Hypothalamus (tissue), 51 donors: Measurements from ENCODE around the gene SYT7.
A peak's percentile ranks its signal among the peaks of the same experiment; 100 is the strongest.

Source experiments
- DNase-seq, 51 donors: peaks; one replicate each; lab custom pipeline; 2025; lab: John Stamatoyannopoulos, UW

Gene SYT7

DNA sequence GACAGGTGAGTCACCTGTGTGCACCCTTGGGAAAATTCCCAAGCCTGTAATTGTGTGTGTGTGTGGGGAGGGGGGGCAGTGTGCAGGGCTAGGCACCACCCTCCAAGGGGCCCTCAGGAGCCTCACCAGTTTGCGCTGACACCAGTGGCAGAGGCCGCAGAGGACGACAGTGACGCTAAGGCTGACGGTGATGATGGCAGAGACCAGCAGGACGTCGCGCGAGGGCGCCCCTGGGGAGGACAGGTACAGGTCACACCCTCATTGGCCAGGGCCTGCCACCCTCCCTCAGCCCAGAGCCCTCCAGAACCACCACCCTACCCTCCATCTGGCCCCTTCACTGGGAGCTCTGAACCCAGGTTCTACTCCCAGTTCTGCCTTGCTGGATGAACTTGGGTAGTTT, 24.9 kb downstream of the SYT7 start:
- DNase-seq: no peak

DNA sequence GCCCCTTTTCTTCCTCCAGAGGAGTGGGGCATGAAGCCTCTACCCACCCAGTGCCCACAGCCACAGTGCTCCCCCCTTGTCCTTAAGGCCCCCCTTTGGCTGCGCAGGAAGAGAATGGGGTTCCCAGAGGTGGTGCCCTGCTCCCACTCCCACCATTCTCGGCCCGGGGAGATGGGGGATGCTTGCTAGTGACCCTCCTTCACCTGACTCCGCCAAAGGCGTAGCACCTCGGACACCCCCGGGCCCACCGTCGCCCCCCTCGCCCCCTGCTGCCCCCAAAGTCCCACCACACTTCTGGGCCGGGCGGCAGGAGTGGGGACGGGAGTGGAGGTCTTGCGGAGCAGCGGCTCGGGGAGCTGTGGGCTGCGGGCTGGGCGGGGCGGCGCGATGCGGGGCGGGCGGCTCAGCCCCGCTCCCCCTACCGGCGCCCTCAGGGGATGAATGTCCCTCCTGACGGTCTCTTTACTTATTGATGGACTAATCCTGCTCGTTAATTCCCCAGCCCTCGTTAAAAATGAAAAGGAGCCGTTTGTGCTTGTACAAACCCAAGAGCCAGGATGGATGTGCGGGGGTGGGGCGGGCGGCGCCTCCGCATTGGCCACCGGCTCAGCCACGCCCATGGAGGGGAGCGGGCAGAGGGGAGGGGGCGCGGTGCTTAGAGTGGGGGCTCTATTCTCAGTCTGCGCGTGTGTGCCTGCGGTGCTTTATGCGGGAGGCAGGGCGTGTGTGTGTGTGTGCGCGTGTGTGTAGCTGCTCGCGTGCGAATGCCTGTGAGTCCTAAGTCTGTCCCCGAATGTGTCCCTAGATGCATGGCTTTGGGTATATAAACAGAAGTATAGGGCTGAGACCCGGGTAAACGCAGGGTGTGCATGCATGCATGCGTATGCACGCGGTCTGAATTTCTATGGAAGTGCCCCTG, 25.6 kb downstream of the SYT7 start:
- peak in 2 of 51 donors; percentile 13 to 17 for DNase-seq

DNA sequence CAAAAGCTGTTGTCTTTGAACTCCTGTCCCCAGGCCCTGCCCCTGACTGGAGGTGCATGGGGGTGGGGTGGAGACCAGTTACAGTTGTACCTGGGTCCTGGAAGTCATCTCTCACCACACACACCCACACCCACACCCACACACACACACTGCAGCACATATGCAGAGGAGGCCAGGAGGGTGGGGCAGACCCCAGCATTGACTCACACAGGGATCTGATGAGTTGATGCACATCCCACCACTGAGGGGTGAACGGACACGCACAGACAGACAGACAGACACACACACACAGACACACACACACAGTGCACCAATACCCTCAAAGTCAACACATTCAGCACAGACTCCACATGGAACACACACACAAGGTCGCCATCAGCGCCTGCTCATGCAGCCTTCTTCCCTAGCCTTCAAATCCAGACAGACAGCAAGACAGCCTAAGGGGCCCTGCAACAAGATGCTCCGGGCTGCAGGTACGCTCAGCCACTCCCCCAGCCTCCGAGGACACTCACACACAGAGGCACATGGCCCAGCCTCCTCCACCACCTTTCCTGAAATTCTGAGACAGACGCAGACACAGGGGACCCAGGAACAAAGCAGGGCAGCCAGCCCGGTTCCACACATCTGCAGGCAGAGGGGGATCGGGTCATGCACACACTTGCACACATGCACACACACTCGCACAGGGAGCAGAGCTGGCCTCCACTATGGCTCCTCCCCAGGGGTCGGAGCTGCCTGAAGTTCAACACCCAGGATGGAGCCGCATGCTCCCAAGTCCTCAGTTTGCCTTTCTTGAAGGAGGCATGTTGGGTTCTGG, 26.5 kb downstream of the SYT7 start:
- no peak for DNase-seq

DNA sequence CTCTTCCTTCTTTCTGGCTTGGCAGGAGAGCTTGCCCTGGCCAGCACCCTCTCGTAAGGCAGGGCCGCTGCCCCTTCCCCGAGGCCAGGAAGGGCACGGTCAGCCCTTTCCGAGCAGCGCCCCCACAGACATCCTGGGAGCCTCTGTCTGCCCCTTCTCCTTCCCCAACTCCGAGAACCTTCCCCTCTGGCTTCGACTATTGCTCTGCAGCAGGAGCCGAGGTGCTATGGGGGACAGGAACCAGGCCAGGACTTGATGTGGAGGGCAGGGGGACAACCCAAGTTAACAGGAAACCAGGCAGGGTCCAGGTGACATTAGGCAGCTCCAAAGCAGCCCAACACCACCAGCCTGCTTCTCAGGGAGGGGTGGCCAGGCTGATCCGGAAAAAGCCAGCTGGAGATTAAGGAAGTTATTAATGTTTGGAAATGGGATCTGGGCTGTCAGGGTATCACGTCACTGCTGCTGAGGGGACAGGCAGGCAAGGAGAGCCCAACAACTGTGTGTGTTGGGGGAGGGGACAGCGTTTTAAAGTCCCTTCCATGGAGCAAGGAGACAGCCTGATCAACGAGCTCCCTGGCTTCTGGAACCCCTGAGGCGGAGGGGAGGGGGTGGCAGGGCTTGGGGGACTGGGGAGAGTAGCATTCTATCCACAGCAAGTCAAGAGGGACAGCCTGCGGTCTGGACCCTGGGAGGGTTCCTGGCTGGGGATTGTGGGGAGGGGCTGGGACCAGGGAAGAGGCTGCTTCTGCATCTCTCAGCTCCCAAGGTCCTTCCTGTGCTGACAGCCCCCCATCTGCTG, 27.3 kb downstream of the SYT7 start:
- DNase-seq: no peak

DNA sequence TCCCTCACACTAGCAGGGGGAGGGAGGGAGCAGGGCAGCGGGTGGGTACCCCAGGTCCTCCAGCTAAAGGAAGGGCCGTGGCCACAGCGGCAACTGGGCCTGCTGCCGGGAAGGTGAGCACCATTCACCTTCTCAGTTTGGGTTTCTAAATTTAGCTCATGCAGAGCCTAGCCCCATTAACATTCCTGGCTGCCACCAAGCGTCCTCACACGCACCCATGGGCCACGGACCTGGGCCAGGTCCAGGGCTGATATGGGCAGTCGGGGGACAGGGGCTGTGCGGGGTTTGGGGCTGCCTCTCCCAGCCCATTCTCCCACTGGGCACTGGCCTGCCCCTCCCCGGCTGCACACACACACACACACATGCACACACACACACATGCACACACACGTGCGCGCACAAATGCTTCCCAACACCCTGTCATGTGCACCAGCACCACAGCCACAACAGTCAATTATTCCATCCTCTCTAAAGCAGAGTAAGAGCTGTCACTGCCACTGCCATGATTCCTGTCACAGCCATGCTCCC, 28.7 kb downstream of the SYT7 start:
- no peak for DNase-seq

DNA sequence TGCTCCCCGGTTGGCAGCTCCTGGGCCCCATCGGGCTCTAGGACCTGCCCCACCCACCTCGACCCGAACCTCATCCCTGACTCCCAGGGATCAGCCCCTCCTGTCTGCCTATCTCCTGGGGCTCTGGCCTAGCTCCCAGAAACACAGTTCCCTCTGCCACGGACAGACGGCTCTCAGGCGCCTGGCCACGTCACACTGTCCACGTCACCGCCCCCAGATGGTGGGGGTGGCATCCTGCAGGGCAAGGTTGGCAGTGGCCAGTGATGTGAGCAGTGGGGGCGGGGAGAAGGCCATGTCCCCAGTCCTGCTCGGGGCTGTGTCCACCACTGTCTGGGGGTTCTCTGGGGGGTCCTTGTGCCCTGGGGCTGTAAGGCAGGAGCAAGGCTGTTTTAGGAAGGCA, 29.2 kb downstream of the SYT7 start:
- peak in 15 of 51 donors; percentile 9 to 55 (median 21) for DNase-seq

DNA sequence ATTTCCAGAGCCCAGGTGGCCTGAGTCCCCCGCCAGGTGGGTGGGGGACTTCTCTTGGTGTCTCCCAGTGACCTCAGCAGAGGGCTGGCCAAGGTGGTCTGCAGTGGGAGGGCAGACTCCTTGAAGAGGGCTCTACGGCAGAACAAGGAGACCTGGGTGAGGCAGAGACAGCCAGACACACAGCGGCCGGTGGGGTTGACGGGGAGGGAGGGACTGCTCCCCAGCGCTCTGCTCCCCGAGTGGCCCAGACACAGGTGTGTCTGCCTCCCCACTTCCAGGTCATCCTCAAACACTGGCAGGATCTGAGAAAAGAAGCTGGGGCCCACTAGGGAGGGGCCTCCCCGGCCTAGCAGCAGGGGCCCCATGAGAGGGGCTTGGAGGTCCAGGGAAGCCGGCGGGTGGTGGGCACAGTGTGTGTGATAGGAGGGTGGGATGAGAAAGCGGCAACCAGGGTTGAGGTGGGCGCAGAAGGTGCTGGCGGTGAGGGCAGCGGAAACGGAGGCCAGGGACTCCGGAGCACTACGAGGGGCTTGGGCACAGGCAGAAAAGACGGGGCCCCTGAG, 30.1 kb downstream of the SYT7 start:
- no peak for DNase-seq

DNA sequence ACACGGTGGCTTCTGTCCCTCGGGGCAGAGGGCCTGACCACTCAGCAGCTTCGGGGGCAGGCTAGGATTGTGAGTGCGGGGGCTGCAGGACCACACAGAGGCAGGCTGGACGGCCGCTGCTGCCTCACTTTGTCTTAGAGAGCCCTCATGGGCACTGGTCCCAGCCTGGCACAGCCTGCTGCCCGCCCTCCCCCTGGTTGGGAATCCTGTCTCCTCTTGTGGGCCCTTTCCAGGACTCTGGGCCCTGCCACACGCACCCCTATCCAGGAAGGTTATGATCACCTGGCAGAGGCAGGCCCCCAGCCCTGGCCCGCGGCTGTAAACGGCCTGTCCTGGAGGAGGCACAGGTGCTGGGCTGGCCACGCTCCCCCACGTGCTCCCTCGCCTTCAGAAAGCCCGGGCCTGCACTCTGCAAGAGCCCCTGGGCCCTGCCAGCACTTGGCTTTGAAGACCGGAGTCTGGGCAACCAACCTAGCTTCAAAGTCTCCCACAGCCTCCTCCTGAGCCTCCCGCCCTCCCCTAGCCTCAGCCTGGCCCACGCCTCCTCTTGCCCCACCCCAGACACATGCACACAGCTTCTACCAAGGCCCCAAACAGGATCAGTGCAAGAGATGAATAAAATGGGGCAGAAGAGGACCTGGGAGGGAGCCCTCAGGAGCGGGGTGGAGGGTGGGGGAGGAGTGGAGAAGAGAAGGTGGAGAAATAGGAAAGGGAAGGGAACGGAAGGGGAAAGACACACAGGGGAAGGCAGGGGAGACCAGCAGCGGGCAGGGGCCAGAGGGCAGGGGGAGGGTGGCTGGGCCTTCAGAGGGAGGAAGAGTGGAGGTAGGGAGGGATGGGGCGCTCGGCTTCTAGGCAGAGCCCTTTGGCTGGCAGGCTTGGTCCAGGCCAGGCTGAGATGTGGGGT, 31.0 kb downstream of the SYT7 start:
- DNase-seq: peak in 26 of 51 donors; percentile 9 to 68 (median 48)

DNA sequence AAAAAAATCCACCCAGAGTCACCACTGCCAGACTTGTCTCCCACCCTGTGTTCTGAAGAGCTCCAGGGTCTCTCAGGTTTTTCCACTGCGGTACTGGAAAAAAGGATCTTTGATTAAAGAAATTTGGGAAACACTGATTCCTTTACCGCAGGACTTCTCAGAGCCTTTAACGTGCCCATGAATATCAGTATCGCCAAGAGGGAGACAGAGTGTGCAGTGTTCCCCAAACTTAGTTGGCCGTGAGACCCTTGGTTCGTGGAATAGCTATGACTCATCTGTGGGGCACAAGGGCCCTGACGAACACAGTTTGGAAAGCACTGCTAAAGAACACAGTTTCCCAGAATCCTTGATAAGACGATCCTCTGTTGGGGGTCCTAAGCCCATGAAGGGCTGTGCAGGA, 31.7 kb downstream of the SYT7 start:
- peak in 6 of 51 donors; percentile 10 to 65 (median 17) for DNase-seq

DNA sequence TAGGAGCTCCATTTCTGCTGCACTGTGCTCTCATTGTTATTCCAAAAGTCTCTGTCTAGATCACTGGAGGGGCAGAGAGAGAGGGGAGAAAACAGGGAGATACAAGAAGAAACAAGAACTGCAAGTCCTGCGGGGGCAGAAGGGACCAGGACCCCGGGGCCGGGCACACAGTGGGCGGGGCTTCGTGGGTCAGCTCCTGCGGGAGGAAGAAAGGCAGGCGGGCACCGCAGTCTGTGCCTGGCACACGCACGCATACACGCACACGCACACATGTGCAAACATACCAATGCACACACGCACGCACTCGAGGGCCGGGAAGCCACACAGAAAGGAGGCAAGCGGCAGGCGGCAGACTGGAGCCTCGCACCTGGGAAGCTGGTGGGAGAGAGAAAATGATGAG, 33.6 kb downstream of the SYT7 start:
- DNase-seq: no peak

DNA sequence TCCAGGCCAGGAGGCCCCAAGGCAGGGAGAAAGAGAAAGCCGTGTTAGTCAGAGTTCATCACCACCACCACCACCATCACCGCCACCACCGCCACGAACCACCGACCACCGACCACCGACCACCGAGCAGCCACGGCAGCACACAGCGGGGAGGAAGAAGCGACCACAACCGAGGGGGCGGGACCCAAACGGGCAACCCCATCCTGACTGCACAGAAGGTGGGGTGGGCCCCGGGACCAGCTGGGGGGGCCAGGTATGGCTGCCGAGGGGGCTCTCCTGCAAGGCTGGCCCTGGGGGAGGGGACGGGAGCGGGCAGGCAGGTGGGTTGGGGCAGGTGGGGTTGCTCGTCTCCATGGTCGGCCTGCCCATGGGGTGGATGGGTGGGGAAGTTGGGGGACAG, 34.2 kb downstream of the SYT7 start:
- no peak for DNase-seq

DNA sequence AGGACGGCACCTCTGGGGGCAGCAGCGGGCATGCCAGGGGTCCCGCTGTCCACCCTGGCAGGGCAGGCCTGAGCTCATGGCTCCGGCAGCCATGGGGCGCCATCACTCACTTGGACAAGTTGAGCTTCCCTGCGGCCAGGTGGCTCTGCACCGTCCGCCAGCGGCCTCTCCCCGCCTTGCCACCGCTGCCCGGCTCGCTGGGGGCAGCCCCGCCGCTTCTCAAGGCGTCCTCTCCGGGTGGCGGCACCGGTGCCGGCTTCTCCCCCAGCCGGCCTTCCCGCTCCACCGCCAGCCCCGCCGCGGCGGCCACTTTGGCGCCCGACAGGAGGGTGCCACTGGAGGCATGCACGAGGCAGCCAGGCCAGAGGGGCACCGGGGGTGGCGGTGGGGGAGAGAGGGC, 35.0 kb downstream of the SYT7 start:
- DNase-seq: no peak

DNA sequence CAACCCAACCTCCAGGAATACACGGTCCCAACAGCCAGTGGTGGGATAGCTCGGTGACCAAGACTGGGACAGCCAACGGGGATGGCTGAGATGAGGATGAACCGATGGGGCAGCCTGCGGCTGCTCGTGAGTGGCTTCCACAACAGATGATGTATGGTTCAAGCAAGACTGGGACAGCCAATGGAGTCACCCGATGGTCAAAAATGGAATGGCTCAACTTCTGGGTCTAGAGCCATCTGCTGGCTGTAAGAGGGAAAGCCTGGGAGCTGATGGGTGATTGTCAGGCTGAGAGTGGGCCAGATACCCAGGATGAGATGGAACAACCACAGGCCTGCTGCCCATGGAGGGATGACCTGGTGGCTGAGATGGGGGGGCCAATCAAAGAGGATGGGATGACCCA, 35.5 kb downstream of the SYT7 start:
- DNase-seq: no peak

DNA sequence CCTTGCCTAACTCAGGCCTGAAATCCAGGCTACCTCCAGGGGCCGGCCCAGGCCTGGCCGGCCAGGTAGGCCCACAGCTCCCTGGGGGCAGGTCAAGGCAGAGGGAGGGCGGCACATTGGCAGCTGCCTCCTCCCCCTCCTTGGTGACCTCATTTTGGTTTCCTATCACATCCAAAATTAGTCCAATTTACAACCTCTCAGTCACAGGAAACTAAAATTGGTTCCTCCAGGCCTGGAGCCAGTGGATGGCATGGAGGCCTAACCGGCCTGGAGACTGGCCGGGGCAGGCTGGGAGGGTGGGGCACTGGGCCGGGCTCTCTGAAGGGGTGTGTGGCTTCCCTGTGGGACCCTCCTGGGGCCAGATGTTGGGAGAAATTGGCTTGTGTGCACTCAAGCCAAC, 36.4 kb downstream of the SYT7 start:
- DNase-seq: no peak

DNA sequence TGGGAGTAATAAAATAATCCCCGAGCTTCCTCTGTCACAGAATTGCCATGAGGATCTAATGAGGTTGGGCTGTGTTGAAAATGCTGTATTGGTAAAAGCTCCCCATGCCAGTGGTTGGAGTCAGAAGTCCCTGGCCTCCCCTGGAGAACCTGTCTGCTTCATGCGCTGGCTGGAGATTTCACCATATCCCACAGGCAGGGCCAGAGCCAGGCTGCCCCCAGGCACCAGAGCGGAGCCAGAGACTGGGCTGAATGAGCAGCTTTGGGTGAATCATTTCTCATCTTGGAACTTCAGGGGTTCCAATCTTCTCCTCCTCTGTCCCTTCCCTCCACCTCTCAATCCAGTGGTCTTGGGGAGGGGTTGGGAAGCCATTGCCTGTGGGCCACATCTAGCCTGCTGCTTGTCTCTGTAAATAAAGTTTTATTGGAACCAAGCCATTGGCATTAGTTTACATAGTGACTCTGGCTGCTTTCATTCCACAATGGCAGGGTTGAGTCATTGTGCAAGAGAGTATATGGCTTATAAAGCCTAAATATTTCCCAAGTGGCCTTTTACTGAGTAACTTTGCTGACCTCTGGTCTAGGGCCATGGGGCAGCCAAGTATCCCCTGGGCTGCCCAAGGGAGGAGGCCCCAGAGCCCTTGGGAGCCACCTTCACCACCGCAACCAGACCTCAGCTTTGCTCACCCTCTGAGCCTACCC, 37.1 kb downstream of the SYT7 start:
- DNase-seq: no peak

DNA sequence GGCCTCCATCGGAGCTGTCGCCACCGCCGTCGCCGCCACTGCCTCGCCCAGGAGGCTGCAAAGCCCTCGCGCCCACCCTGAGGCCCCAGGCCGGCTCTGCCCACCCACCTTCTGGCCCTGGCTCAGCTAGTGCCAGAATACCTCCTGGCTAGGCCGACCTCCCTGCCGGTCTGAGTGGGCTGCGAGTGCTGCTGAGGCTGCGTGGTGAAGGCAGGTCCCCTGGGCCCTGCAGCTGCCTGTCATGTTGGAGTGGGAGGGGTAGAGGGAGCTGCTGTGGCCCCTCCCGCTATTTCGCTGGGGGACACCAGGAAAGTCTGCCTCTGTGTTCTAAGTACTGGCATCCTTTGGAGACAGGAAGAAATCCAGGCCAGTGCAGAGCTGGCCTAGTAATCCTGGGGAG, 38.2 kb downstream of the SYT7 start:
- no peak for DNase-seq

DNA sequence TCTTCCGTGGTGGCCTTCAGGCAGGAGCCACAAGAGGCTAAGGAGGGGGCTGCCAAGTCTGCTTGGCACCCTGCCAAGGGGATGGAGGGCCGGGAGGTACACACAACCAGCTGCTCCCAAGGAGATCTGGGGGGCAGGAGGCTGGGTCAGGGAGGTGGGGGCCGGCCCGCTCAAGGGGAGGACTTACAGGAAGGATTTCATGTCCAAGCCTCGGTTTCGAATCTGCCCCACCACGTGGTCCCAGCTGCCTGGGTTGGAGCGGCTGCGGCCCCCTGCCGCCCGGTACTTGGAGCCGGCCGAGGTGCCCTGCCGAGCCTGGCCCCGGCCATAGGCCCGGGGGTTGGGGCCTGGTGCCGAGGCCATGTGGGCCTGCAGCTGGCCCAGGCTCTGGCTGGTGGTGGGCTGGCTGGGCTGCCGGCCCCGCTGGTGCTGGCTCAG, 38.8 kb downstream of the SYT7 start:
- DNase-seq: peak in 8 of 51 donors; percentile 3 to 46 (median 12)

DNA sequence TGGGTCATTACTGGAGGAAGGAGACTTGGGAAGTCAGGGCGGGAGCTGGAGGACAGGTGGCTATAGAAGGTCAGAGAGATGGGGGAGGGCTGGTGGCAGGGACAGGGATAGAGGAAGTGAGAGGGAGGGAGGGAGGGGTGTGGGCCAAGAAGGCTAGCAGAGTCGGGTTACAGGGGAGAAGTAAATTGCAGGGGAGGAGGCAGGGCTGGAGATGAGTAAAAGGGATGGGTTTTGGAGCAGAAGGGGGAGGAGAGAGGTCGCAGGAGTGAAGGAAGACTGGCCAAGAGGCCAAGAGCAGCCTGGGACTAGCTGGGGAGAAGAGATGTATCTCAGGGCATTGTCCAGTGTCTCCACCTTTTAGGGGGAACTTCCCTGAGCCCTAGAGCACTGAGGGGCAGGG, 39.3 kb downstream of the SYT7 start:
- no peak for DNase-seq

DNA sequence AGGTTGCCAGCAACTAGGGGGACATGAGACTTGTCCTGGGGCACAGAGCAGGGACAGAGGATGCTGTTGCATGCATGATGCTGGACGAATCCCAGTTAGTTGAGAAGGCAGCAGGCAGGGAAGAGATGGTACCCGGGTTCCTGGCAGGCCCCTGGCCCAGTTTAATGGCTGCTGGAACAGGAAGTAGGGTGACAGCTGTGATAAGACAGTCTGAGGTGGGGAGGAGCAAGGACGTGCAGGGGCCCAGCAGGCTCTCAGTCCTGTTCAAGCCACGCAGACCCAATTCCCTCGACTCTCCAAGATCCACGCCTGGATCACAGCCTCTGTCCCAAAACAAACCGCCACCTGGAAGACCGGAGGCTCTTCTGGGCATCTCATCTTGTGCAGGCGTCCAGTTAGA, 40.3 kb downstream of the SYT7 start:
- DNase-seq: no peak
